Measurements from ENCODE around the gene OR8J1.
"Not testable (repeated sequence)": the region's sequence is repeated elsewhere in the genome, so short reads cannot be mapped to it uniquely, and the experiment has no call there.

OR8J1 gene

GRCh38 chr11:56353991-56354390 is at the start of gene OR8J1:
TSS of gene OR8J1 (plus strand) at chr11:56354291. CDS start at chr11:56360247, 5,956 bp downstream.
- Mint-ChIP-seq H3K9me3 (peaks cover 14% of the 10 kb centered on the region), H3K27me3 (no peaks in the 10 kb centered on the region), H3K36me3 (ENCODE audit: low read depth) (no peaks in the 10 kb centered on the region), H3K4me3 (no peak within 1 kb of the TSS), H3K4me1 (no peaks in the 10 kb centered on the region), H3K27ac (no peak within 1 kb of the TSS)
- no peak for DNase-seq
- ATAC-seq: no peak

- Mint-ChIP-seq H3K36me3 (ENCODE audit: low read depth) (no peaks in the 10 kb centered on the region), H3K9me3 (peaks cover 11% of the 10 kb centered on the region), H3K4me1 (no peaks in the 10 kb centered on the region), H3K27me3 (no peaks in the 10 kb centered on the region), H3K4me3 (no peak overlapping the region), H3K27ac (no peak overlapping the region)
- ATAC-seq: no peak
- DNase-seq: no peak
These were observed 46.3 kb upstream of the OR8J1 start for GRCh38 chr11:56307836-56308235.

- H3K4me1 Mint-ChIP-seq: no peaks in the 10 kb centered on the region
- no peak within 1 kb of the TSS for H3K4me3 Mint-ChIP-seq
- H3K27me3 Mint-ChIP-seq: no peaks in the 10 kb centered on the region
- no peaks in the 10 kb centered on the region for H3K36me3 Mint-ChIP-seq (ENCODE audit: low read depth)
- DNase-seq (no peak), ATAC-seq (no peak)
- H3K9me3 Mint-ChIP-seq: peaks cover 17% of the 10 kb centered on the region
- H3K27ac Mint-ChIP-seq: no peak within 1 kb of the TSS
These were observed 39.2 kb upstream of the OR8J1 start, which contains the start of gene OR8K3 for GRCh38 chr11:56314844-56315243. TSS of gene OR8K3 (plus strand) at chr11:56315144. CDS start at chr11:56318307, 3,163 bp downstream.

- Mint-ChIP-seq H3K36me3 (ENCODE audit: low read depth) (no peaks in the 10 kb centered on the region), H3K27me3 (no peaks in the 10 kb centered on the region), H3K4me1 (no peaks in the 10 kb centered on the region), H3K4me3 (no peak overlapping the region), H3K9me3 (peaks cover 4% of the 10 kb centered on the region), H3K27ac (no peak overlapping the region)
- DNase-seq (no peak), ATAC-seq (no peak)
These were observed 22.1 kb upstream of the OR8J1 start for GRCh38 chr11:56331861-56332491.

- no peaks in the 10 kb centered on the region for H3K4me1 Mint-ChIP-seq
- no peak for ATAC-seq
- H3K36me3 Mint-ChIP-seq (ENCODE audit: low read depth): no peaks in the 10 kb centered on the region
- no peak overlapping the region for H3K4me3 Mint-ChIP-seq
- H3K9me3 Mint-ChIP-seq: peaks cover 4% of the 10 kb centered on the region
- no peak for DNase-seq
- H3K27ac Mint-ChIP-seq: no peak overlapping the region
- no peaks in the 10 kb centered on the region for H3K27me3 Mint-ChIP-seq
These were observed 20.9 kb upstream of the OR8J1 start for GRCh38 chr11:56333156-56333555.

- Mint-ChIP-seq H3K27me3 (no peaks in the 10 kb centered on the region), H3K27ac (no peak overlapping the region), H3K9me3 (peaks cover 29% of the 10 kb centered on the region), H3K4me1 (no peaks in the 10 kb centered on the region), H3K36me3 (ENCODE audit: low read depth) (no peaks in the 10 kb centered on the region), H3K4me3 (no peak overlapping the region)
- no peak for ATAC-seq
- no peak for DNase-seq
These were observed 13.8 kb upstream of the OR8J1 start for GRCh38 chr11:56340289-56340688.

- Mint-ChIP-seq H3K4me1 (no peaks in the 10 kb centered on the region), H3K27me3 (no peaks in the 10 kb centered on the region), H3K9me3 (peaks cover 35% of the 10 kb centered on the region), H3K36me3 (ENCODE audit: low read depth) (no peaks in the 10 kb centered on the region), H3K27ac (no peak within 1 kb of the TSS), H3K4me3 (no peak within 1 kb of the TSS)
- DNase-seq: no peak
- no peak for ATAC-seq
These were observed 8.4 kb upstream of the OR8J1 start, which contains the start of gene OR8K1 for GRCh38 chr11:56345739-56346138. TSS of gene OR8K1 (plus strand) at chr11:56346039. CDS start at chr11:56346039, 0 bp downstream.

- Mint-ChIP-seq H3K9me3 (peaks cover 18% of the 10 kb centered on the region), H3K4me3 (no peak within 1 kb of the TSS), H3K27ac (no peak within 1 kb of the TSS), H3K36me3 (ENCODE audit: low read depth) (no peaks in the 10 kb centered on the region), H3K4me1 (no peaks in the 10 kb centered on the region), H3K27me3 (no peaks in the 10 kb centered on the region)
- no peak for DNase-seq
- ATAC-seq: no peak
These were observed 21.2 kb downstream of the OR8J1 start, which contains the start of gene OR8U1 for GRCh38 chr11:56375324-56375723. TSS of gene OR8U1 (plus strand) at chr11:56375624. CDS start at chr11:56375624, 0 bp downstream.

- Mint-ChIP-seq H3K4me1 (no peaks in the 10 kb centered on the region), H3K9me3 (peaks cover 16% of the 10 kb centered on the region), H3K27ac (no peak overlapping the region), H3K4me3 (no peak overlapping the region), H3K27me3 (no peaks in the 10 kb centered on the region), H3K36me3 (ENCODE audit: low read depth) (no peaks in the 10 kb centered on the region)
- DNase-seq (no peak), ATAC-seq (no peak)
These were observed 26.0 kb downstream of the OR8J1 start for GRCh38 chr11:56380120-56380519.

- ATAC-seq: no peak
- H3K9me3 Mint-ChIP-seq: peaks cover 13% of the 10 kb centered on the region
- no peaks in the 10 kb centered on the region for H3K27me3 Mint-ChIP-seq
- no peak overlapping the region for H3K4me3 Mint-ChIP-seq
- no peaks in the 10 kb centered on the region for H3K4me1 Mint-ChIP-seq
- no peak overlapping the region for H3K27ac Mint-ChIP-seq
- H3K36me3 Mint-ChIP-seq (ENCODE audit: low read depth): no peaks in the 10 kb centered on the region
- no peak for DNase-seq
These were observed 40.3 kb downstream of the OR8J1 start for GRCh38 chr11:56394381-56394780.

- Mint-ChIP-seq H3K4me1 (no peaks in the 10 kb centered on the region), H3K9me3 (peaks cover 10% of the 10 kb centered on the region)
These were observed 42.0 kb downstream of the OR8J1 start for GRCh38 chr11:56396047-56396446.

GRCh38 chr11:56401858-56402461 is 47.9 kb downstream of the OR8J1 start:
- H3K36me3 Mint-ChIP-seq (ENCODE audit: low read depth); ATAC-seq; H3K9me3 Mint-ChIP-seq; H3K27me3 Mint-ChIP-seq; H3K4me3 Mint-ChIP-seq; DNase-seq; H3K27ac Mint-ChIP-seq; H3K4me1 Mint-ChIP-seq: not testable (repeated sequence)

More at GRCh38 chr11:56396047-56396446, 42.0 kb downstream of the OR8J1 start:
- no peak for ATAC-seq
- H3K27me3 Mint-ChIP-seq: no peaks in the 10 kb centered on the region
- no peak overlapping the region for H3K4me3 Mint-ChIP-seq
- H3K27ac Mint-ChIP-seq: no peak overlapping the region
- DNase-seq: no peak
- H3K36me3 Mint-ChIP-seq (ENCODE audit: low read depth): no peaks in the 10 kb centered on the region

GRCh38 chr11:56404393-56404792 is 50.3 kb downstream of the OR8J1 start:
- DNase-seq: no peak
- peaks cover 22% of the 10 kb centered on the region for H3K9me3 Mint-ChIP-seq

GRCh38 chr11:56410801-56411200 is 56.7 kb downstream of the OR8J1 start:
- H3K36me3 Mint-ChIP-seq (ENCODE audit: low read depth): no peaks in the 10 kb centered on the region
- H3K4me3 Mint-ChIP-seq: no peak overlapping the region
- H3K4me1 Mint-ChIP-seq: no peaks in the 10 kb centered on the region
- peaks cover 34% of the 10 kb centered on the region for H3K9me3 Mint-ChIP-seq
- no peak overlapping the region for H3K27ac Mint-ChIP-seq
- ATAC-seq: no peak
- DNase-seq: no peak
- H3K27me3 Mint-ChIP-seq: no peaks in the 10 kb centered on the region

More at GRCh38 chr11:56404393-56404792, 50.3 kb downstream of the OR8J1 start:
- Mint-ChIP-seq H3K27ac (no peak overlapping the region), H3K4me3 (no peak overlapping the region), H3K36me3 (ENCODE audit: low read depth) (no peaks in the 10 kb centered on the region), H3K27me3 (no peaks in the 10 kb centered on the region), H3K4me1 (no peaks in the 10 kb centered on the region)
- no peak for ATAC-seq
